ENCODE measurements around the gene TTYH3.

Gene TTYH3

DNA sequence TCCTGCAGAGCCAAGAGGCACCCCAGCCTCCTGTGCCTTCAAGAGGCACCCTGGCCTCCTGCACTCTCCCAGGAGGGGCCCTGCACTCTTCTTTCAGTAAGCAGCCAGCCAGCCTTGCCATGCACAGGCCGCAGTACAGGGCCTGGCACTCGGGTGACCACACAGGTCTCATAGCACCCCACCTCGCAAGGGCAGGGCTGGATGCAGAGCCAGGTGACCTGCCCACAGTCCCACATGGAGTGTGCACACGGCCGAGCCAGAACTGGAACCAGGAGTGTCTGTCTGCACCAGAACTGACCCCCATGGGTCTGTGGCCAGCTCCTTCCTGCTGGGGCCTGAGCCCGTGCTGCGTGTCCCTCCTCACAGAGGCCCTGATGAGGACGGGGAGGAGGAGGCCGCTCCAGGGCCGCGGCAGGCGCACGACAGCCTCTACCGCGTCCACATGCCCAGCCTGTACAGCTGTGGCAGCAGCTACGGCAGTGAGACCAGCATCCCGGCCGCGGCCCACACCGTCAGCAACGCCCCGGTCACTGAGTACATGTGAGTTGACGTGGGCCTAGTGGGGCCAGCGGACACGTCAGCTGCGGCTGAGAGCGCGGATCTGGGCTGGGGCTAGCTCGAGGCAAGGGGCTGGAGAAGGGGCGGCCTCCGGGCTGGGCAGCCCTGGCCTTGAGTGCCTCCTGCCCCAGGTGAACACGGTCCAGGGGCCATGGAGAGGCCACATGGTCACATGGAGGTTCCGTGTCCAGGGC lies 26.3 kb downstream of the TTYH3 start:
- no peak overlapping the region for H3K4me3 ChIP-seq (ENCODE audit: low read length in 2 of 2)
- H3K4me1 ChIP-seq (ENCODE audit: control insufficient read depth in 2 of 2, insufficient read depth in 2 of 2, low read length in 2 of 2), result peaks cover 0 to 10% of the 10 kb centered on the region in 2 donors
- no peak overlapping the region for H3K9ac ChIP-seq (ENCODE audit: low read depth in 1 of 2, low read length in 2 of 2)
- no peaks in the 10 kb centered on the region for H3K9me3 ChIP-seq (ENCODE audit: control insufficient read depth in 2 of 2, low read length in 2 of 2)
- H3K27ac ChIP-seq (ENCODE audit: low read depth in 2 of 2, low read length in 2 of 2), result no peak overlapping the region
- no peaks in the 10 kb centered on the region for H3K27me3 ChIP-seq (ENCODE audit: control insufficient read depth in 2 of 2, insufficient read depth in 2 of 2, low read length in 2 of 2)
- peaks cover 0 to 5% of the 10 kb centered on the region in 2 donors for H3K36me3 ChIP-seq (ENCODE audit: control insufficient read depth in 2 of 2, insufficient read depth in 2 of 2, low read length in 2 of 2)

DNA sequence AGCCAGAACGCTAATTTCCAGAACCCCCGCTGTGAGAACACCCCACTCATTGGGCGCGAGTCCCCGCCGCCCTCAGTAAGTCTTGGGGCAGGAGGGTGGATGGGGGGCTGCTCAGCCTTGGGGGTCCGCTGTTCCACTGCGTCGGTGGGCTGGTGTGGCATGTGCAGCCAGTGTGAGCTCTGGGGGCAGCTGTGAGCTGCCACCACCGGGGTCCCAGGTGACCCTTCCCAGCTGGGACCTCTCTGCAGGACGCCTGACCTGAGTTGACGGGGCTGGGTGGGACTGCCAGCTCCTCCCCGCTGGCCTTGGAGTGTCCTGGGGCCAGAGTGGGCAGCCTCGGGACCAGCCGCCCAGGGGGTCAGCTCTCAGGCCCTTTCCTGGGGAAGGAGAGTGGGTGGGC lies 27.2 kb downstream of the TTYH3 start:
- Histone ChIP-seq H3K36me3 (ENCODE audit: control insufficient read depth in 2 of 2, insufficient read depth in 2 of 2, low read length in 2 of 2) (peaks cover 0 to 5% of the 10 kb centered on the region in 2 donors), H3K4me3 (ENCODE audit: low read length in 2 of 2) (no peak overlapping the region), H3K9ac (ENCODE audit: low read depth in 1 of 2, low read length in 2 of 2) (no peak overlapping the region), H3K27ac (ENCODE audit: low read depth in 2 of 2, low read length in 2 of 2) (no peak overlapping the region), H3K4me1 (ENCODE audit: control insufficient read depth in 2 of 2, insufficient read depth in 2 of 2, low read length in 2 of 2) (peaks cover 0 to 14% of the 10 kb centered on the region in 2 donors), H3K27me3 (ENCODE audit: control insufficient read depth in 2 of 2, insufficient read depth in 2 of 2, low read length in 2 of 2) (no peaks in the 10 kb centered on the region), H3K9me3 (ENCODE audit: control insufficient read depth in 2 of 2, low read length in 2 of 2) (no peaks in the 10 kb centered on the region)

DNA sequence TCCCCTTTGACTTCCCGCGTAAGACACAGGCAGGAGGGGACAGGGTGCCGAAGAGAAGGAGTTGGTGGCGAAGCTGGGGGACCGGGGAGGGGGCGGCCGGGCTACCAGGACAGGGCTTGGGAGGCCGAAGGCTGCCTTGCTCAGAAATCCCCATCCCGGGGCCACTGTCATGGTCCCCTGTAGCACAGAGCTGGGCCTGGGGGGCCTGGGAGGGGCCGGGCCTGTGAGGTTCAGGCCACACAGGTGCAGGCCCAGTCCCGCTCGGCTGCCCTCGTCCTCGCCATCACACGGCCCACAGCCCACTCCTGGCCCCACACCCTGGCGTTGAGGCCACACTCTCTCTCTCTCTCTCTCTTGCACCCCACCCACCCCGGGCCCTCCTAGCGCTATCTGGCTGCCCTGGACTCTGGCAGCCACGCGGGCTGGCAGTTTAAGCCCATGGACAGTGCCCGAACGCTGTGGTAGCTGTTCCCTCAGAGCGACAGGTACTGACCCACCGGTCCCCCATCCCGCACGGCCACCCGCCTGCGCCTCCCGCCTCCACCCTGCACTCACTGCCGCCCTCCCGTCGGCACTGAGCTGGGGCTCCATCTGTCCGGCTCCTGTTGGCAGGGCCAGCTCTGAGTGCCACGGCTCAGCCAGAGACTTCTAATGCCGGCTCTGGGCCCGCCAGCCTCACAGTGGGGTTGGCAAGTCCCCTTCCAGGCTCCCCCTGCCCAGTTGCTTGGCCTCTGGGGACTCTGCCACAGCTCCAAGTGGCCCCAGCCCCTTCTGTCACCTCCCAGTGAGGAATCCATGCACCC lies 28.0 kb downstream of the TTYH3 start:
- Histone ChIP-seq H3K27me3 (ENCODE audit: control insufficient read depth in 2 of 2, insufficient read depth in 2 of 2, low read length in 2 of 2) (no peaks in the 10 kb centered on the region), H3K9ac (ENCODE audit: low read depth in 1 of 2, low read length in 2 of 2) (no peak overlapping the region), H3K36me3 (ENCODE audit: control insufficient read depth in 2 of 2, insufficient read depth in 2 of 2, low read length in 2 of 2) (peaks cover 0 to 5% of the 10 kb centered on the region in 2 donors), H3K4me1 (ENCODE audit: control insufficient read depth in 2 of 2, insufficient read depth in 2 of 2, low read length in 2 of 2) (peaks cover 0 to 14% of the 10 kb centered on the region in 2 donors), H3K9me3 (ENCODE audit: control insufficient read depth in 2 of 2, low read length in 2 of 2) (no peaks in the 10 kb centered on the region), H3K4me3 (ENCODE audit: low read length in 2 of 2) (no peak overlapping the region), H3K27ac (ENCODE audit: low read depth in 2 of 2, low read length in 2 of 2) (no peak overlapping the region)

DNA sequence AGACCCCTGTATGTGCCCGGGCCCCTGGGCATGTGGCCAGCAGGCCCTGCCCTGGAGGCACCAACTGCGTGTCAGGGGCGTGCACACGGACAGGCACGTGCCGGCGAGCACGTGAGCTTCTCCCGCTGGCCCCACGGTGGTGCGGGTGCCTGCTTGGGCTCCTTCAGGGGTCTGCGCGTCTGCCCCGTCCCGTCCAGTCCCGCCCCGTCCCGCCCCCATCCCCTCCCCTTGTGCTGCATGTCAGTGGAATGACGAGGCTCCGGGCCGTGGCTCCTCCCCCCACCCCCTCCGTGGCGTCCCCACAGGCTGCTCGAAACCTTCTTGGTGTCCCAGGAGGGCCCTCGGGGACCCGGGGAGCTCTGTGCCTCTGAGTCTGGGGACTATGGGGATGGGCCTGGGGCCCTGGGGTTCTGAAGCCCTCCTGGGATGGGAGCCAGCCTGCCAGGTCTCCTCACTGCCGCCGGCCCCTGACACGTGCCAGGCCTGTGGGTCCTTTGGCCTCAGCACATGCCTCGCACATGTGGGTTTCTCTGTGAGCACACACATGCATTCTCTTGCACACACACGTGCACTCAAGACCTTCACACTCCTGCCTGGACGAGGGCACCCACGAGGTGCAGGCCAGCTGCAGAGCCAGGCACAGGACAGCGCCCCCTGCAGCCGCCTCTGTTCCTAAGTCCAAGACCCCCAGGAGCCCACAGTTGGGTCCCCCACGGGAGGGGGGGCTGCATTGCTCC lies 28.7 kb downstream of the TTYH3 start:
- Histone ChIP-seq H3K4me3 (ENCODE audit: low read length in 2 of 2) (no peak overlapping the region), H3K27ac (ENCODE audit: low read depth in 2 of 2, low read length in 2 of 2) (no peak overlapping the region), H3K36me3 (ENCODE audit: control insufficient read depth in 2 of 2, insufficient read depth in 2 of 2, low read length in 2 of 2) (peaks cover 0 to 5% of the 10 kb centered on the region in 2 donors), H3K9me3 (ENCODE audit: control insufficient read depth in 2 of 2, low read length in 2 of 2) (no peaks in the 10 kb centered on the region), H3K4me1 (ENCODE audit: control insufficient read depth in 2 of 2, insufficient read depth in 2 of 2, low read length in 2 of 2) (peaks cover 0 to 14% of the 10 kb centered on the region in 2 donors), H3K27me3 (ENCODE audit: control insufficient read depth in 2 of 2, insufficient read depth in 2 of 2, low read length in 2 of 2) (no peaks in the 10 kb centered on the region), H3K9ac (ENCODE audit: low read depth in 1 of 2, low read length in 2 of 2) (no peak overlapping the region)

DNA sequence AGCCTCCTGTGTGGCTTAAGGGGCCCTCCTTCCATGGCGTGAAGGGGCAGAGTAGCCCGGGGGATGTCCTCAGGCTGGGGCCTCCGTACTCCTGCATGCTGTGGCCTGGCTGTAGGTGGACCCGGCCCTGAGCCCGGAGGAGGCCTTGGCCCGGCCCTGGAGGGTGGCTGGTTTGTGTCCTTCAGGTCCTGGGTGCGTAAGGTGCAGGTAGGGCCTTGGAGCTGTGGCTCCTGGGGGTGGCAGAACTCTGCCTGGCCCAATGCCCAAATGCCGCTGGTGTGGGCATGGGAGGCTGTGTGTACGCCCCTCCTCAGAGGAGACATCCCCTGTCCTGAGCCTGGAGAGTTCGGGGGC lies 29.3 kb downstream of the TTYH3 start:
- no peaks in the 10 kb centered on the region for H3K27me3 ChIP-seq (ENCODE audit: control insufficient read depth in 2 of 2, insufficient read depth in 2 of 2, low read length in 2 of 2)

DNA sequence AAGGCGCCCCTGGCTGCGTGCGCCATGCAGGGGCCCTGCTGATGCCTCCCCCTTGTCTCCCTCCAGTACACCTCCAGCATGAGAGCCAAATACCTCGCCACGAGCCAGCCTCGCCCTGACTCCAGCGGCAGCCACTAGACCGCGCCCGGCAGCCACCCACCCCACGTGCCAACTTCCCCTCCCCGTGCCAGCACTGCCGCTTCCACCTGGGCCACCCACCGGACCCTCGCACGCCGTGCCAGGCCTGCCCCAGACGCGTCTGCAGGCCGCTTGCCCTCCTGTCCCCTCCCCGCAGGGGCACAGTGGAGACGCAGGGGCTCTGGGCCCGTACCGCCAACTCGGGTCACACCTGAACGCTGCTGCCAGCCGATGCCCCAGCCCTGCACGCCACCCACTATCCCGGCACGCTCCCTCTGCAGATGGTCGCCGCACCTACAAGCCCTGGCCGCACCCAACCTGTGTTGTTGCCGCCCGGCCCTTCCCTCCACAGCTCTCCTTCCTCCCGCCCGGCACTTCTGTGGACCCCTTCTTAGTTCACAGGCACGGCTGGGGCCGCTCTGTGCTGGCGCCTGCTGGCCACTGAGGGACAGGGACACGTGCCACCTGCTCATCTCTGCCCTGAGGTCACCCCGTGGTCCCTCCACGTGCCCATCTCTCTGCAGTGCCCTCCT lies 30.0 kb downstream of the TTYH3 start:
- Histone ChIP-seq H3K9me3 (ENCODE audit: control insufficient read depth in 2 of 2, low read length in 2 of 2) (no peaks in the 10 kb centered on the region), H3K4me3 (ENCODE audit: low read length in 2 of 2) (no peak overlapping the region), H3K9ac (ENCODE audit: low read depth in 1 of 2, low read length in 2 of 2) (no peak overlapping the region), H3K27me3 (ENCODE audit: control insufficient read depth in 2 of 2, insufficient read depth in 2 of 2, low read length in 2 of 2) (no peaks in the 10 kb centered on the region), H3K36me3 (ENCODE audit: control insufficient read depth in 2 of 2, insufficient read depth in 2 of 2, low read length in 2 of 2) (peaks cover 0 to 1% of the 10 kb centered on the region in 2 donors), H3K27ac (ENCODE audit: low read depth in 2 of 2, low read length in 2 of 2) (no peak overlapping the region), H3K4me1 (ENCODE audit: control insufficient read depth in 2 of 2, insufficient read depth in 2 of 2, low read length in 2 of 2) (peaks cover under 1 to 14% of the 10 kb centered on the region in 2 donors)

More for the DNA sequence above, 29.3 kb downstream of the TTYH3 start:
- Histone ChIP-seq H3K27ac (ENCODE audit: low read depth in 2 of 2, low read length in 2 of 2) (no peak overlapping the region), H3K9ac (ENCODE audit: low read depth in 1 of 2, low read length in 2 of 2) (no peak overlapping the region), H3K9me3 (ENCODE audit: control insufficient read depth in 2 of 2, low read length in 2 of 2) (no peaks in the 10 kb centered on the region), H3K4me3 (ENCODE audit: low read length in 2 of 2) (no peak overlapping the region), H3K36me3 (ENCODE audit: control insufficient read depth in 2 of 2, insufficient read depth in 2 of 2, low read length in 2 of 2) (peaks cover 0 to 5% of the 10 kb centered on the region in 2 donors), H3K4me1 (ENCODE audit: control insufficient read depth in 2 of 2, insufficient read depth in 2 of 2, low read length in 2 of 2) (peaks cover 0 to 14% of the 10 kb centered on the region in 2 donors)

DNA sequence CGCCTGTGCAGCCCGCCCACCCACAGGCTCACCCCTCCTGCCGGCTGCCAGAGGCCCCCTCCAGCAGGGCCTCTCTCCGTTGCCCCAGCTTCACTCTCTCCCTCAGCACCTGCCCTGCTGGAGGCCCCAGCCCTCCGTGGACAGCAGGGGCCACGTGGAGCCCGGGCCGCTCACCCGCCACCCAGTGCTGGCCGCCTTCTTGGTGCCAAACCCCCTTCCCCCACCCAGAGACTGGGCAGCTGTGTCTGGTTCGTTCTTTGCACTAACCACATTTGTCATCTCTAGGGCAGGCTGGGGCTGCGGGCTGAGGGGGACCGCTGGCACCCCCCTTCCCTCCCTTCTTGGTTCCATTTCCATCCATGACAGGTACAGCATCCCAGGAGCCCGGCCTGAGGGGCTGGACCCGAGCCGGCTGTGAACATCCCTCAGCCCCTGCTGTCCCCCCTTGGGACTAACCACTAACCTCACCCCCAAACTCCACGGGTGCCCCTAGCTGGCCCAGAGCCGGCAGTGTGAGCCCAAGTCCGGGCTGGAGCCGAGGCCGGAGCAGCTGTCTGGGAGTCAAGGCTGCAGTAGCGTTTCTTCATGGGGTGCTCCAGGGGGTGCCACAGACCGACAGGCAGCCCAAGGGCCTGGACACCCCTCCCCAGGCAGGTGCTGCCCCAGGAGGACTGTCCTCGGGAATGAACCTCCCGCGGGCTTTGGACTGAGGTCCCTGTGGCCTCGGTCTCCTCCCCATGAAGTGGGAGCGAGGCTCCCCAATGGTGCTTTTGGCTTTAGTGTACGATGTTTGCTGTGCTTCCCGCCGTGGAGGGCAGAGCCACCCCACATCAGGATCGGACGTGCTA lies 30.7 kb downstream of the TTYH3 start:
- Histone ChIP-seq H3K9me3 (ENCODE audit: control insufficient read depth in 2 of 2, low read length in 2 of 2) (no peaks in the 10 kb centered on the region), H3K4me3 (ENCODE audit: low read length in 2 of 2) (no peak overlapping the region), H3K27ac (ENCODE audit: low read depth in 2 of 2, low read length in 2 of 2) (no peak overlapping the region), H3K9ac (ENCODE audit: low read depth in 1 of 2, low read length in 2 of 2) (no peak overlapping the region), H3K4me1 (ENCODE audit: control insufficient read depth in 2 of 2, insufficient read depth in 2 of 2, low read length in 2 of 2) (peaks cover 4 to 14% of the 10 kb centered on the region in 2 donors), H3K36me3 (ENCODE audit: control insufficient read depth in 2 of 2, insufficient read depth in 2 of 2, low read length in 2 of 2) (no peaks in the 10 kb centered on the region), H3K27me3 (ENCODE audit: control insufficient read depth in 2 of 2, insufficient read depth in 2 of 2, low read length in 2 of 2) (no peaks in the 10 kb centered on the region)

DNA sequence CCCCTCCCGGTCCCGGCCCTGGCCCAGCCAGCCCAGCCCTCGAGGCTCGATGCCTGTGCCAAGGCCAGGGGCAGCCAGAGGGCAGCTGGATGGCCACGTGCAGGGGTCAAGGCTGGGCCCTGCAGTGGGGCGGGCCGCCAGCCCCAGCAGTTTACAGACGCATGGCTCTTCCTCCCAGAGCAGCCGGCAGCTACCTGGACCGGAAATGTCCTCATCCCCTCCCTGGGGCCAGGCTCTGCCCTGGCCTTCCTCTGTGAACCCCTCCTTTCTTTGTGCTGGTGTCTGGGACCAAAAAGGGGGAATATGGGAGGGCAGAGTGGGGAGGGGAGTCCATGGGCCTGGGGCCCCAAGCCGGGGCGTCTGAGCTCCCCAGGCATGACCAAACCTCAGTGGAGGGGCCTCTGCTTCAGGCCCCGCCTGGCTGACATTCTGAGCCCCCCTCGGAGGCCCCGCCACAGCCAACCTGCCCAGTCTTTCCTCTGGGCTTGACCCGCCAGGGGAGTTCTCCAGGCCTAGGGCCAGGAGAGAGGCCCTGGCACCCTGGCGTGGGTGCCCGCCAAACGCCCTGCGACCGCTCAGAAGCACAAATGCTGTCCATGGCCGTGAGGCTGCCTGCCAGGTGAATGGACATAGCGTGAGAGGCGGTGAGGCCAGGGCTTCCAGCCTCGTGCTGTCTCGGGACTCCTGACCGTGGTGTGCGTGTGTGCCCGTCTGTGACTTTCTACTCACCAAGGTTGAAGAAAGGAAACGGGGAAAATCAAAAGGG lies 31.5 kb downstream of the TTYH3 start:
- Histone ChIP-seq H3K27me3 (ENCODE audit: control insufficient read depth in 2 of 2, insufficient read depth in 2 of 2, low read length in 2 of 2) (no peaks in the 10 kb centered on the region), H3K9me3 (ENCODE audit: control insufficient read depth in 2 of 2, low read length in 2 of 2) (no peaks in the 10 kb centered on the region), H3K4me3 (ENCODE audit: low read length in 2 of 2) (no peak overlapping the region), H3K9ac (ENCODE audit: low read depth in 1 of 2, low read length in 2 of 2) (no peak overlapping the region), H3K36me3 (ENCODE audit: control insufficient read depth in 2 of 2, insufficient read depth in 2 of 2, low read length in 2 of 2) (no peaks in the 10 kb centered on the region), H3K27ac (ENCODE audit: low read depth in 2 of 2, low read length in 2 of 2) (no peak overlapping the region), H3K4me1 (ENCODE audit: control insufficient read depth in 2 of 2, insufficient read depth in 2 of 2, low read length in 2 of 2) (peaks cover 4 to 14% of the 10 kb centered on the region in 2 donors)

DNA sequence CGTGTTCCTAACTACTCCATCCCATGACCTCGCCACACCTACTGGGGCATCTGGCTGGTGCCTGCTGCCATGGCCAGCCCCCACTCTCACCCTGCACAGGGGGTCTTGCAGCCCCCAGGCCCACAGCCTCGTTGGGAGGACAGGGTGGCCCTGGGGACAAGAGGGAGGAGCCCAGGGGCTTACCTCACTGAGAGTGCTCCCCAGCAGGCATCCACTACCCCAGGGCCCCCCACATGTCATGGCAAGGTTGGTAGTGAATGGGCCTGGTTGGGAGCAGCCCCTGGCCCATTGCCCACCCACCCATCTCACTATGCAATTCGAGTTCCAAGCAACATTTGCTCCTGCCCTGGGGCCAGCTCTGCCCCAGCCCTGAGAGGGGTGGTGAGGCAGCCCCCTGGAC lies 32.2 kb downstream of the TTYH3 start:
- no peak overlapping the region for H3K4me3 ChIP-seq (ENCODE audit: low read length in 2 of 2)
- H3K27me3 ChIP-seq (ENCODE audit: control insufficient read depth in 2 of 2, insufficient read depth in 2 of 2, low read length in 2 of 2), result no peaks in the 10 kb centered on the region
- peaks cover 4 to 14% of the 10 kb centered on the region in 2 donors for H3K4me1 ChIP-seq (ENCODE audit: control insufficient read depth in 2 of 2, insufficient read depth in 2 of 2, low read length in 2 of 2)
- no peaks in the 10 kb centered on the region for H3K9me3 ChIP-seq (ENCODE audit: control insufficient read depth in 2 of 2, low read length in 2 of 2)
- no peaks in the 10 kb centered on the region for H3K36me3 ChIP-seq (ENCODE audit: control insufficient read depth in 2 of 2, insufficient read depth in 2 of 2, low read length in 2 of 2)
- no peak overlapping the region for H3K27ac ChIP-seq (ENCODE audit: low read depth in 2 of 2, low read length in 2 of 2)
- H3K9ac ChIP-seq (ENCODE audit: low read depth in 1 of 2, low read length in 2 of 2), result no peak overlapping the region

Measured in mucosa of rectum (tissue), 2 donors.